PFSK-1 (cell line): ENCODE measurements around the gene ELOVL4.

Source experiments
- FOXP2 ChIP-seq: optimal IDR thresholded peaks from 2 replicates; pipeline ENCODE3; 2011; ENCODE audit warnings: borderline replicate concordance, control low read depth, inconsistent platforms; ENCODE audit not compliant: insufficient read depth; ENCODE audit errors: extremely low read length, extremely low read depth
- POLR2AphosphoS5 ChIP-seq: IDR thresholded peaks from 2 replicates; pipeline ENCODE4 v1.6.1; 2012; ENCODE audit warnings: low read depth, mild to moderate bottlenecking, control low read depth, low read length, moderate library complexity
- REST ChIP-seq, 2 experiments: IDR thresholded peaks; 2 replicates each; pipeline versions ENCODE4 v1.6.1 to v1.8.0; 2011 to 2012; ENCODE audit warnings: low read depth in 2 of 2, low read length in 2 of 2, control low read depth in 1 of 2, inconsistent platforms in 1 of 2, mild to moderate bottlenecking in 1 of 2, moderate library complexity in 1 of 2; ENCODE audit not compliant: insufficient read depth in 1 of 2
- SIN3A ChIP-seq: IDR thresholded peaks from 2 replicates; pipeline ENCODE4 v1.6.1; 2012; ENCODE audit warnings: mild to moderate bottlenecking, low read length, moderate library complexity, borderline replicate concordance; ENCODE audit not compliant: insufficient read depth
- TAF1 ChIP-seq: IDR thresholded peaks from 2 replicates; pipeline ENCODE4 v1.6.1; 2012; ENCODE audit warnings: low read length, control low read depth, borderline replicate concordance; ENCODE audit not compliant: insufficient read depth

ELOVL4 gene

DNA sequence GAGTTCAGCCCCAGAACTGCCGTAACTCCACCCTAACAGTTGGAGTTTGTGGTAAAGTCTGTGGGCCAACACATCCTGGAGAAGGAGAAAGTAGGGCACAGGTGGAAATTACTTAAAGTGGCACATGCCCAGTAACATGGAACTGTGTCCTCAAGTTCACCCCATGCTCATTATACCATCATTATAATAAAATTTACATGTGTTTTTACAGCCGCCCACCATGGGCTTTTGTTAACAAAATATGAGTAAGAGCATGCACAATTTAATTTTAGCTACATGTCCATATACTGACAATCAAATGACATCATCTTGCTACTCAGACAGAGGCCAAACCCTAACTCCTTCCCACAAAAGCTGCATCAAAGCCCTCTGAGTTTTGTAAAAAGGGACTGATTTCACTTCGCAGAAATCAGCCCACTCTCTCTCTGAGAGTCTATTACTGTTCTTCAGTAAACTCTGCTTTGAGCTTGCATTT is 17.3 kb upstream of the ELOVL4 start:
- TF ChIP-seq FOXP2 (no peak), TAF1 (no peak), REST (IDR thresholded peaks at IDR 0.05; ENCODE audit: insufficient read depth in 1 of 2, low read depth in 2 of 2, low read length in 2 of 2) (no peak), SIN3A (no peak), POLR2AphosphoS5 (no peak)

DNA sequence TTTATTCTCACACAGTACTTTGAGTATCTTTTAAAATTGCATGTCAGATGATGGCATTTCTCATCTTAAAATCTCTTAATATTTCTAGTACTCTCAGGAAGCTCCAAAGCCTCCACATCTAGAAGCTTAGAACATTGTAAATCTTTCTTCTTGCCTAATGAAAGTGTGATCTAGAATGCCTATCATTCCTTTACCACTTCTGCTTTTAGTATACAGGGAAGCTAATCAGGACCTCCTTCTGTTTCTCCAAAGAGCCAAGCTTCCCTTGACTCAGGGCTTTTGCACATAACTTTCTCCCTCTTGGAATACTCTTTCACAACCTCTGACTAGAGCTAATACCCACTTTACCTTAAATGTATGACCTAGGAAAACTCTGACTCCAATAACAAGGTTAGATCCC is 7.5 kb upstream of the ELOVL4 start:
- TF ChIP-seq FOXP2 = no peak
- TF ChIP-seq SIN3A = no peak
- no peak for TF ChIP-seq REST (IDR thresholded peaks at IDR 0.05; ENCODE audit: insufficient read depth in 1 of 2, low read depth in 2 of 2, low read length in 2 of 2)
- TF ChIP-seq POLR2AphosphoS5 = no peak
- TF ChIP-seq TAF1 = no peak

DNA sequence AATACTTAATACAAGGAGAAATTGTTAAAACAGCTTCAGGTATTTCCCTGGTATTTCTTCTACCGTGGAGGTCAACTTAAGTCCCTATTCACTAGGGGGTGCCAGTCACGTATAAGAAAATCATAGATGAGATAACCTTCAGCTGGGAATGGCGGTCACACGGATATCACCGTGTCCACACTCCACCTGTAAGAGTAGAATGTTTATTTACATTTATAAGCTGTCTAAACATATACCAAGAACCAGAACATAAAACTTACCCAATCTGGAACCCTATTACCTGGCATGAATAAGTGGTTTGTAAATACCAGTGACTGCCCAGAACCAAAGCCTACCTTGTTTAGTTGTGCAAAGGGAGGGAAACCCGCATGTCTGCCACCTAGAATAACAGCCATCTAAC is 1.9 kb upstream of the ELOVL4 start:
- no peak for TF ChIP-seq POLR2AphosphoS5
- TF ChIP-seq REST (IDR thresholded peaks at IDR 0.05; ENCODE audit: insufficient read depth in 1 of 2, low read depth in 2 of 2, low read length in 2 of 2) = no peak
- TF ChIP-seq FOXP2 = no peak
- no peak for TF ChIP-seq SIN3A
- no peak for TF ChIP-seq TAF1

GRCh38 chr6:79946272-79947190 is 822 bp downstream of the ELOVL4 start:
- TF ChIP-seq TAF1 (no peak), SIN3A (no peak), REST (IDR thresholded peaks at IDR 0.05; ENCODE audit: insufficient read depth in 1 of 2, low read depth in 2 of 2, low read length in 2 of 2) (no peak), FOXP2 (no peak), POLR2AphosphoS5 (no peak)
